Gastroesophageal sphincter (tissue), 3 donors: ENCODE results near the gene TMEM37.

ENCODE experiments used
- CTCF ChIP-seq, 4 experiments: fragments of 200-600 bp in 2 of 4; fragments of 450-650 bp in 2 of 4; sonication (generic) in 1 of 4; IDR thresholded peaks; one replicate each; pipeline ENCODE4 v1.5.1; 2017 to 2019; ENCODE audit warnings: antibody characterized with exemption in 4 of 4, mild to moderate bottlenecking in 2 of 4, moderate library complexity in 2 of 4
- POLR2A ChIP-seq, 2 donors: fragments of 450-650 bp; IDR thresholded peaks; one replicate each; pipeline ENCODE4 v1.6.1; 2017; ENCODE audit warnings: antibody characterized with exemption in 2 of 2, mild to moderate bottlenecking in 2 of 2, moderate library complexity in 1 of 2
- POLR2AphosphoS5 ChIP-seq: sonication (generic); formaldehyde crosslinking; IDR thresholded peaks from one replicate; pipeline ENCODE4 v1.6.1; 2017; ENCODE audit warnings: antibody characterized with exemption

- TF ChIP-seq CTCF (IDR thresholded peaks at IDR 0.05), result no peak
- no peak for TF ChIP-seq POLR2AphosphoS5
- TF ChIP-seq POLR2A (IDR thresholded peaks at IDR 0.05), result no peak
Measured at GRCh38 chr2:119486196-119486827, 54.7 kb downstream of the TMEM37 start.
